ENCODE results near the gene ILF2. TPM values are rescaled to one million over a fixed set of nuclear protein-coding genes. Genes with fewer than 3 reads are reported as not detected.
A peak's percentile ranks its signal among the peaks of the same experiment; 100 is the strongest.

The ILF2 gene
- total and polyA plus RNA-seq, 2 of the 13 experiments (the other 11 are each of a cell fraction or from before 2014, with no cell fraction given), result 292 to 366 TPM

DNA sequence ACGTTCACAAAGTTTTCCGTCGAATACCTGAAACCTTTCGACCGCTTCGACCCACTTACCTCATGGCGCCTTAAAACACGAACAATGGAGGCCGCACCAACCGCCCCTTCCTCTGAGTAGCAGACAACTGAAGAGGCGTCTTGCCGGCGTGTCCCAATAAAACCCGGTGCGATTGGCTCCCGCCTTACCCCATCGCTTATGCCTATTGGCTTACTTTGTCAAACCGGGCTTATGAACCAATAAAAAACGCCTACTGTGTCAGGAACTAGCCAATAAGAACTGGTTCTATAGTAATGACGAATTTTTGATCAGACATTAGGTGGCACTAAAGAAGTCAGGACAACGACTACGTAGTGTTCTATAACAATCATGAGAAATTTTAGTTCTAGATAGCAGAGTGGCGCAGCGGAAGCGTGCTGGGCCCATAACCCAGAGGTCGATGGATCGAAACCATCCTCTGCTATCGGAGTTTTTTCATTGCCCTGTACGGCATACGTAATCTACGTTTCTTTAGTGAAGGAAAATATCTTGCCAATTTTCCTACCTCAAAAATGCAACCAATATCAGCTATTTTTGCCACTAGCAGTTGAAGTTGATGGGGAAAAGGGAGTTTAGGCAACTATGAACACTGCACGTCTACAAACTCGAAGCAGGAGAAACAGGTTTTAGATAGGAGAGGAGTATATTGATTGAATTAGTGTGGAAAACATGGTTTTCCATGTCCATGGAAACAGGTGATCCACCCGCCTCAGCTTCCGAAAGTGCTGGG lies at the start of gene ILF2 (continued):
- TF ChIP-seq CTCF (CRISPR knock-in tag; IDR thresholded peaks at IDR 0.05) (peak; percentile 65), POGZ (CRISPR knock-in tag; IDR thresholded peaks at IDR 0.05) (peak; percentile 89), ZNF3 (CRISPR knock-in tag; IDR thresholded peaks at IDR 0.05) (no peak), CREM (IDR thresholded peaks at IDR 0.05) (peak; percentile 88), CREM (CRISPR knock-in tag; IDR thresholded peaks at IDR 0.05) (no peak), ZNF205 (CRISPR knock-in tag; IDR thresholded peaks at IDR 0.05) (0 out of 2 replicates have a peak, but pooled peaks have one; percentile 13), KLF16 (CRISPR knock-in tag; IDR thresholded peaks at IDR 0.05) (peak in 1 of 2 experiments; percentile 38; a peak in 1 of 4 replicates), FOXJ3 (CRISPR knock-in tag; IDR thresholded peaks at IDR 0.05; ENCODE audit: borderline replicate concordance) (0 out of 2 replicates have a peak, but pooled peaks have one; percentile 67), ZSCAN12 (CRISPR knock-in tag; IDR thresholded peaks at IDR 0.05) (no peak), ZNF232 (CRISPR knock-in tag; IDR thresholded peaks at IDR 0.05; ENCODE audit: borderline replicate concordance) (peak; percentile 9; the same call in 1 of the 2 replicates), EEA1 (CRISPR knock-in tag; IDR thresholded peaks at IDR 0.05; ENCODE audit: borderline replicate concordance) (no peak), JUNB (CRISPR knock-in tag; IDR thresholded peaks at IDR 0.05; ENCODE audit: borderline replicate concordance) (no peak; the same call in 1 of the 2 replicates), SRSF9 (IDR thresholded peaks at IDR 0.05; ENCODE audit: borderline replicate concordance, insufficient read depth, low read depth, low read length, poor library complexity, severe bottlenecking) (no peak), ZNF441 (CRISPR knock-in tag; IDR thresholded peaks at IDR 0.05; ENCODE audit: borderline replicate concordance) (no peak), MTA1 (CRISPR knock-in tag; IDR thresholded peaks at IDR 0.05; ENCODE audit: borderline replicate concordance) (no peak), KLF9 (CRISPR knock-in tag; IDR thresholded peaks at IDR 0.05; ENCODE audit: low read depth) (no peak), KDM5A (IDR thresholded peaks at IDR 0.05; ENCODE audit: borderline replicate concordance, low read length) (peak; percentile 96)
- TF ChIP-seq, protein P1, sequence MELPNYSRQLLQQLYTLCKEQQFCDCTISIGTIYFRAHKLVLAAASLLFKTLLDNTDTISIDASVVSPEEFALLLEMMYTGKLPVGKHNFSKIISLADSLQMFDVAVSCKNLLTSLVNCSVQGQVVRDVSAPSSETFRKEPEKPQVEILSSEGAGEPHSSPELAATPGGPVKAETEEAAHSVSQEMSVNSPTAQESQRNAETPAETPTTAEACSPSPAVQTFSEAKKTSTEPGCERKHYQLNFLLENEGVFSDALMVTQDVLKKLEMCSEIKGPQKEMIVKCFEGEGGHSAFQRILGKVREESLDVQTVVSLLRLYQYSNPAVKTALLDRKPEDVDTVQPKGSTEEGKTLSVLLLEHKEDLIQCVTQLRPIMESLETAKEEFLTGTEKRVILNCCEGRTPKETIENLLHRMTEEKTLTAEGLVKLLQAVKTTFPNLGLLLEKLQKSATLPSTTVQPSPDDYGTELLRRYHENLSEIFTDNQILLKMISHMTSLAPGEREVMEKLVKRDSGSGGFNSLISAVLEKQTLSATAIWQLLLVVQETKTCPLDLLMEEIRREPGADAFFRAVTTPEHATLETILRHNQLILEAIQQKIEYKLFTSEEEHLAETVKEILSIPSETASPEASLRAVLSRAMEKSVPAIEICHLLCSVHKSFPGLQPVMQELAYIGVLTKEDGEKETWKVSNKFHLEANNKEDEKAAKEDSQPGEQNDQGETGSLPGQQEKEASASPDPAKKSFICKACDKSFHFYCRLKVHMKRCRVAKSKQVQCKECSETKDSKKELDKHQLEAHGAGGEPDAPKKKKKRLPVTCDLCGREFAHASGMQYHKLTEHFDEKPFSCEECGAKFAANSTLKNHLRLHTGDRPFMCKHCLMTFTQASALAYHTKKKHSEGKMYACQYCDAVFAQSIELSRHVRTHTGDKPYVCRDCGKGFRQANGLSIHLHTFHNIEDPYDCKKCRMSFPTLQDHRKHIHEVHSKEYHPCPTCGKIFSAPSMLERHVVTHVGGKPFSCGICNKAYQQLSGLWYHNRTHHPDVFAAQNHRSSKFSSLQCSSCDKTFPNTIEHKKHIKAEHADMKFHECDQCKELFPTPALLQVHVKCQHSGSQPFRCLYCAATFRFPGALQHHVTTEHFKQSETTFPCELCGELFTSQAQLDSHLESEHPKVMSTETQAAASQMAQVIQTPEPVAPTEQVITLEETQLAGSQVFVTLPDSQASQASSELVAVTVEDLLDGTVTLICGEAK (IDR thresholded peaks at IDR 0.05), result 0 out of 2 replicates have a peak, but pooled peaks have one; percentile 16
- TF ChIP-seq, protein P1 (CRISPR knock-in tag; IDR thresholded peaks at IDR 0.05), result peak; percentile 36; the same call in 1 of the 2 replicates
